K562 (cell line): ENCODE results near the gene FITM2. TPM values are rescaled to one million over a fixed set of nuclear protein-coding genes. Genes with fewer than 3 reads are reported as not detected.

Experiments
- ARHGAP35 ChIP-seq: fragments of 450-650 bp; IDR thresholded peaks from 2 replicates; pipeline ENCODE4 v1.6.1; 2018; ENCODE audit not compliant: partially characterized antibody
- ARID3A ChIP-seq: IDR thresholded peaks from 2 replicates; pipeline ENCODE4 v1.6.1; 2012; ENCODE audit warnings: low read depth, low read length, improper control_type of control experiment, borderline replicate concordance
- C11orf30 ChIP-seq: fragments of 450-650 bp; IDR thresholded peaks from 2 replicates; pipeline ENCODE4 v1.6.1; 2016; ENCODE audit warnings: low read depth, mild to moderate bottlenecking
- CHAMP1 ChIP-seq: fragments of 450-650 bp; IDR thresholded peaks from 2 replicates; pipeline ENCODE4 v1.6.1; 2016; ENCODE audit warnings: mild to moderate bottlenecking
- CTBP1 ChIP-seq: fragments of 450-650 bp; IDR thresholded peaks from 2 replicates; pipeline ENCODE4 v1.6.1; 2016; ENCODE audit warnings: borderline replicate concordance
- DMBX1 ChIP-seq: fragments of 250-450 bp; sonication (Bioruptor Pico); IDR thresholded peaks from 2 replicates; pipeline ENCODE4 v1.8.0; 2022; ENCODE audit warnings: inconsistent platforms, mild to moderate bottlenecking, moderate library complexity, borderline replicate concordance
- E2F8 ChIP-seq: fragments of 450-650 bp; IDR thresholded peaks from 2 replicates; pipeline ENCODE4 v1.7.1; 2018; ENCODE audit warnings: mild to moderate bottlenecking, low read depth; ENCODE audit not compliant: partially characterized antibody
- EGR1 ChIP-seq: fragments of 450-650 bp; conservative IDR thresholded peaks from 2 replicates; pipeline ENCODE4 v1.6.1; 2017; ENCODE audit warnings: mild to moderate bottlenecking
- EHMT2 ChIP-seq: fragments of 450-650 bp; IDR thresholded peaks from 2 replicates; pipeline ENCODE4 v1.6.1; 2018; ENCODE audit warnings: antibody characterized with exemption
- GABPA ChIP-seq: fragments of 200-800 bp; sonication (Bioruptor generic); conservative IDR thresholded peaks from 2 replicates; pipeline ENCODE4 v1.6.1; 2016; ENCODE audit warnings: low read depth, missing genetic modification characterization, missing compliant biosample characterization
- HDAC8 ChIP-seq: fragments of 450-650 bp; IDR thresholded peaks from 2 replicates; pipeline ENCODE4 v1.6.1; 2016; ENCODE audit warnings: mild to moderate bottlenecking, missing genetic modification characterization, moderate library complexity, missing compliant biosample characterization
- L3MBTL2 ChIP-seq: fragments of 450-650 bp; IDR thresholded peaks from 2 replicates; pipeline ENCODE4 v1.6.1; 2016; ENCODE audit warnings: mild to moderate bottlenecking, moderate library complexity
- RBM22 ChIP-seq: fragments of 200-400 bp; formaldehyde crosslinking; IDR thresholded peaks from 2 replicates; pipeline ENCODE4 v1.6.1; 2018; ENCODE audit warnings: low read length, low read depth; ENCODE audit not compliant: poor library complexity, severe bottlenecking
- SETDB1 ChIP-seq: IDR thresholded peaks from one replicate; pipeline ENCODE4 v1.6.1; 2012; ENCODE audit warnings: low read length, control low read depth, inconsistent platforms
- SREBF2 ChIP-seq: sonication (generic); formaldehyde crosslinking; IDR thresholded peaks from 2 replicates; pipeline ENCODE4 v1.4.0; 2020; ENCODE audit warnings: mild to moderate bottlenecking, missing genetic modification reagents
- ZNF518B ChIP-seq: fragments of 250-450 bp; sonication (Bioruptor Pico); IDR thresholded peaks from 2 replicates; pipeline ENCODE4 v1.5.0; 2021; ENCODE audit warnings: mild to moderate bottlenecking, moderate library complexity
- ZNF57 ChIP-seq: fragments of 450-650 bp; formaldehyde crosslinking; IDR thresholded peaks from 2 replicates; pipeline ENCODE4 v1.4.0; 2020; ENCODE audit warnings: mild to moderate bottlenecking, moderate library complexity
- polyA plus RNA-seq, 8 experiments: library from polyadenylated mRNA; depleted of rRNA in 4 of 8; stranded (reverse) in 5 of 8; unstranded in 3 of 8; fragments of >200 nt; fragmentation: Nextera tagmentation in 2 of 8; fragmentation: Illumina TruSeq in 1 of 8; extraction: Ambion mirVana in 2 of 8; extraction: Trizol in 1 of 8; gene quantifications; 2 replicates each; pipeline versions ENCODE4 v1.2.1 to v1.2.3, GENCODE V29; 2011 to 2014; ENCODE audit warnings: inconsistent platforms in 1 of 8, missing spikeins in 1 of 8
- total RNA-seq, 7 experiments: library from RNA; depleted of rRNA in 6 of 7; stranded (reverse); fragments of >200 nt in 6 of 7; fragmentation: Illumina TruSeq in 2 of 7; extraction: Trizol in 2 of 7; gene quantifications; 2 replicates each; pipeline versions ENCODE4 v1.2.1 to v1.2.3, GENCODE V29; 2011 to 2021; ENCODE audit warnings: low replicate concordance in 1 of 7

FITM2 gene
- total and polyA plus RNA-seq, 9 of the 15 experiments (the other 6 are each of a cell fraction or from before 2014, with no cell fraction given): 0.64 to 2.8 (median 1.8) TPM

DNA sequence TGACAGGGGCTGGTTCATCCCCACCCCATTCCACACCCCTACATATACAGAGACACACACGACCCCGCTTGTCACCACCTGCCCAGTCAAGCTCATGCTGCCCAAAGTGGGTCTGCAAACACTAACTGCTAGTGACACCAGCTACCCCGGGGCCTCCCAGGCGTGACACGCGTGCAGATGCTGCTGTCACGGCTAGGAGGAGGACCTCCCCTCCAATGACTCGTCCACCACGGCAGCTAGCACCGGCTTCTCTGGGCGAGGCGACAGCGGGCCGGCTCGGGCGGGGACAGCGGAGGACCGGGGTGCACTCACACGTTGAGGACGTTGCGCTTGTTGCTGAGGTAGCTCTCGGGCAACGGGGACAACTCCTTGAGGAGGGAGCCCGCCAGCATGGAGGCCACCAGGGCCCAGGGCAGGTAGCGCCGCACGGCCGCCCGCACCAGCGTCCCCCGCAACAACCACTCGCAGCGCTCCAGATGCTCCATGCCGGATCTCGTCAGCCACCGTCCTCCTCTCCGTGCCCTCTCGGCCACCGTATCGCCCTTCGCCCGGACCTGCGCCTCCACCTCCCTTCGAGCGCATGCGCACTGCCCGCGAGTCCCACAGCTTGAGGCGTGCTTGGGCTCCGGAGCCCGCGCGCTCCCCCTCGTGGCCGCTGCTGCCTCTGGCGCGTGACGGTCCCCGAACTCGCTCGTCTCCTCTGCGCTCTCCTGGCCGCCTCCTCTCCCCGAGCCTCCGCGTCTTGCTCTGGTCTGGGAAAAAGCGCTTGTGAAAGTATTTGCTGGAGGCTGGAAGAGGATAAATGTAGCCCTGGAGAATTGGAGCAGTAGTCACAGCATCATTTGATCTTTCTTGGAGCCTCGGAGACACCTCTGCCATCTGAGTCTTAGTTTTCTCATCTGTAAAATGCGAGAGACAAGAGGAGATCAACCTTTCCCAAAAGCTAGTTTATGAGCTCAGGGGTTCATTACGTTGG is at the start of gene FITM2 (continued):
- TF ChIP-seq SETDB1: no peak
- TF ChIP-seq L3MBTL2: peak; percentile 74
- no peak for TF ChIP-seq ARHGAP35
- no peak for TF ChIP-seq RBM22
- TF ChIP-seq ARID3A: no peak
- TF ChIP-seq CHAMP1: no peak
- peak; percentile 51; the same call in 1 of the 2 replicates for TF ChIP-seq C11orf30
- no peak for TF ChIP-seq E2F8
- TF ChIP-seq GABPA (tag): no peak
- peak; percentile 86 for TF ChIP-seq CTBP1
- 0 out of 2 replicates have a peak, but pooled peaks have one; percentile 10 for TF ChIP-seq EGR1
- TF ChIP-seq ZNF57 (CRISPR knock-in tag): no peak
- no peak for TF ChIP-seq ZNF518B (CRISPR knock-in tag)
- no peak for TF ChIP-seq HDAC8 (tag)
- no peak for TF ChIP-seq EHMT2
- no peak for TF ChIP-seq SREBF2
- no peak for TF ChIP-seq DMBX1
